Measurements from ENCODE around the gene ADCY2.

GRCh38 chr5:7680260-7680659, 284.3 kb downstream of the ADCY2 start:
- TF ChIP-seq CTCF (tag by site-specific recombination; IDR thresholded peaks at IDR 0.05), result no peak
- TF ChIP-seq, protein P1, sequence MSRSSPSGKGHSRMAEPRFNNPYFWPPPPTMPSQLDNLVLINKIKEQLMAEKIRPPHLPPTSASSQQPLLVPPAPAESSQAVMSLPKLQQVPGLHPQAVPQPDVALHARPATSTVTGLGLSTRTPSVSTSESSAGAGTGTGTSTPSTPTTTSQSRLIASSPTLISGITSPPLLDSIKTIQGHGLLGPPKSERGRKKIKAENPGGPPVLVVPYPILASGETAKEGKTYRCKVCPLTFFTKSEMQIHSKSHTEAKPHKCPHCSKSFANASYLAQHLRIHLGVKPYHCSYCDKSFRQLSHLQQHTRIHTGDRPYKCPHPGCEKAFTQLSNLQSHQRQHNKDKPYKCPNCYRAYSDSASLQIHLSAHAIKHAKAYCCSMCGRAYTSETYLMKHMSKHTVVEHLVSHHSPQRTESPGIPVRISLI (tag by site-specific recombination; IDR thresholded peaks at IDR 0.05), result no peak
- TF ChIP-seq PATZ1 (tag by site-specific recombination; IDR thresholded peaks at IDR 0.05), result no peak
- no peak for TF ChIP-seq ZNF140 (tag by site-specific recombination; IDR thresholded peaks at IDR 0.05)
- TF ChIP-seq ZNF433 (tag by site-specific recombination; IDR thresholded peaks at IDR 0.05; ENCODE audit: low read depth), result no peak
- TF ChIP-seq, protein P2, sequence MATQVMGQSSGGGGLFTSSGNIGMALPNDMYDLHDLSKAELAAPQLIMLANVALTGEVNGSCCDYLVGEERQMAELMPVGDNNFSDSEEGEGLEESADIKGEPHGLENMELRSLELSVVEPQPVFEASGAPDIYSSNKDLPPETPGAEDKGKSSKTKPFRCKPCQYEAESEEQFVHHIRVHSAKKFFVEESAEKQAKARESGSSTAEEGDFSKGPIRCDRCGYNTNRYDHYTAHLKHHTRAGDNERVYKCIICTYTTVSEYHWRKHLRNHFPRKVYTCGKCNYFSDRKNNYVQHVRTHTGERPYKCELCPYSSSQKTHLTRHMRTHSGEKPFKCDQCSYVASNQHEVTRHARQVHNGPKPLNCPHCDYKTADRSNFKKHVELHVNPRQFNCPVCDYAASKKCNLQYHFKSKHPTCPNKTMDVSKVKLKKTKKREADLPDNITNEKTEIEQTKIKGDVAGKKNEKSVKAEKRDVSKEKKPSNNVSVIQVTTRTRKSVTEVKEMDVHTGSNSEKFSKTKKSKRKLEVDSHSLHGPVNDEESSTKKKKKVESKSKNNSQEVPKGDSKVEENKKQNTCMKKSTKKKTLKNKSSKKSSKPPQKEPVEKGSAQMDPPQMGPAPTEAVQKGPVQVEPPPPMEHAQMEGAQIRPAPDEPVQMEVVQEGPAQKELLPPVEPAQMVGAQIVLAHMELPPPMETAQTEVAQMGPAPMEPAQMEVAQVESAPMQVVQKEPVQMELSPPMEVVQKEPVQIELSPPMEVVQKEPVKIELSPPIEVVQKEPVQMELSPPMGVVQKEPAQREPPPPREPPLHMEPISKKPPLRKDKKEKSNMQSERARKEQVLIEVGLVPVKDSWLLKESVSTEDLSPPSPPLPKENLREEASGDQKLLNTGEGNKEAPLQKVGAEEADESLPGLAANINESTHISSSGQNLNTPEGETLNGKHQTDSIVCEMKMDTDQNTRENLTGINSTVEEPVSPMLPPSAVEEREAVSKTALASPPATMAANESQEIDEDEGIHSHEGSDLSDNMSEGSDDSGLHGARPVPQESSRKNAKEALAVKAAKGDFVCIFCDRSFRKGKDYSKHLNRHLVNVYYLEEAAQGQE (tag by site-specific recombination; IDR thresholded peaks at IDR 0.05), result no peak
- no peak for TF ChIP-seq ZNF626 (tag by site-specific recombination; IDR thresholded peaks at IDR 0.05)
- TF ChIP-seq HOXC10 (CRISPR knock-in tag; IDR thresholded peaks at IDR 0.05), result no peak
- TF ChIP-seq ZNF670 (tag by site-specific recombination; IDR thresholded peaks at IDR 0.05; ENCODE audit: low read depth), result no peak
- TF ChIP-seq ZNF768 (tag by site-specific recombination; IDR thresholded peaks at IDR 0.05), result no peak
- TF ChIP-seq ZBTB11 (tag by site-specific recombination; conservative IDR thresholded peaks at IDR 0.05; ENCODE audit: low read depth), result no peak
- TF ChIP-seq HOXA7 (CRISPR knock-in tag; IDR thresholded peaks at IDR 0.05; ENCODE audit: borderline replicate concordance), result no peak
- TF ChIP-seq ZNF184 (tag by site-specific recombination; IDR thresholded peaks at IDR 0.05), result no peak
- TF ChIP-seq, protein P3, sequence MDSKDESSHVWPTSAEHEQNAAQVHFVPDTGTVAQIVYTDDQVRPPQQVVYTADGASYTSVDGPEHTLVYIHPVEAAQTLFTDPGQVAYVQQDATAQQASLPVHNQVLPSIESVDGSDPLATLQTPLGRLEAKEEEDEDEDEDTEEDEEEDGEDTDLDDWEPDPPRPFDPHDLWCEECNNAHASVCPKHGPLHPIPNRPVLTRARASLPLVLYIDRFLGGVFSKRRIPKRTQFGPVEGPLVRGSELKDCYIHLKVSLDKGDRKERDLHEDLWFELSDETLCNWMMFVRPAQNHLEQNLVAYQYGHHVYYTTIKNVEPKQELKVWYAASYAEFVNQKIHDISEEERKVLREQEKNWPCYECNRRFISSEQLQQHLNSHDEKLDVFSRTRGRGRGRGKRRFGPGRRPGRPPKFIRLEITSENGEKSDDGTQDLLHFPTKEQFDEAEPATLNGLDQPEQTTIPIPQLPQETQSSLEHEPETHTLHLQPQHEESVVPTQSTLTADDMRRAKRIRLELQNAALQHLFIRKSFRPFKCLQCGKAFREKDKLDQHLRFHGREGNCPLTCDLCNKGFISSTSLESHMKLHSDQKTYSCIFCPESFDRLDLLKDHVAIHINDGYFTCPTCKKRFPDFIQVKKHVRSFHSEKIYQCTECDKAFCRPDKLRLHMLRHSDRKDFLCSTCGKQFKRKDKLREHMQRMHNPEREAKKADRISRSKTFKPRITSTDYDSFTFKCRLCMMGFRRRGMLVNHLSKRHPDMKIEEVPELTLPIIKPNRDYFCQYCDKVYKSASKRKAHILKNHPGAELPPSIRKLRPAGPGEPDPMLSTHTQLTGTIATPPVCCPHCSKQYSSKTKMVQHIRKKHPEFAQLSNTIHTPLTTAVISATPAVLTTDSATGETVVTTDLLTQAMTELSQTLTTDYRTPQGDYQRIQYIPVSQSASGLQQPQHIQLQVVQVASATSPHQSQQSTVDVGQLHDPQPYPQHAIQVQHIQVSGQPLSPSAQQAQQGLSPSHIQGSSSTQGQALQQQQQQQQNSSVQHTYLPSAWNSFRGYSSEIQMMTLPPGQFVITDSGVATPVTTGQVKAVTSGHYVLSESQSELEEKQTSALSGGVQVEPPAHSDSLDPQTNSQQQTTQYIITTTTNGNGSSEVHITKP (tag by site-specific recombination; IDR thresholded peaks at IDR 0.05), result no peak

Data from HEK293 (cell line).